IMR-90 (cell line): ENCODE data around the gene TP63. TPM values are rescaled to one million over a fixed set of nuclear protein-coding genes. Genes with fewer than 3 reads are reported as not detected.

ENCODE experiments used
- ATAC-seq: fragments of 200-7000 bp; cut with Tn5 transposase; 2 replicates; pipeline ENCODE4 v1.9.1; 2020; ENCODE audit warnings: low read depth, mild to moderate bottlenecking, moderate library complexity
- BruUV-seq: library from RNA; stranded (reverse); fragments of 400-500 nt; replicated peaks from 2 replicates; lab custom pipeline; 2021; lab: Mats Ljungman, UMichigan
- CTCF ChIA-PET: fragments of 300-600 bp; formaldehyde crosslinking; extraction: SDS; loops from one replicate; lab custom pipeline; 2021; ENCODE audit warnings: antibody characterized with exemption; lab: Yijun Ruan, JAX
- POLR2A ChIA-PET: fragments of 300-600 bp; sonication (Branson Sonifier 250); formaldehyde crosslinking; loops from one replicate; lab custom pipeline; 2022; ENCODE audit warnings: antibody characterized with exemption; ENCODE audit not compliant: unreplicated experiment; lab: Charles Lee
- DNase-seq: peaks from one replicate; pipeline ENCODE4 v3.0.0; 2013
- H2AFZ ChIP-seq: replicated peaks from 2 replicates; pipeline ENCODE3; 2013; ENCODE audit warnings: low read length, mild to moderate bottlenecking; ENCODE audit not compliant: poor library complexity
- H2AK5ac ChIP-seq: 2 replicates; pipeline ENCODE4 v1.6.1; 2013; ENCODE audit warnings: low read depth, low read length, inconsistent platforms
- H2AK9ac ChIP-seq: replicated peaks from 2 replicates; pipeline ENCODE3; 2013; ENCODE audit warnings: mild to moderate bottlenecking, low read depth, low read length, moderate library complexity; ENCODE audit not compliant: poor library complexity
- H2BK120ac ChIP-seq: 2 replicates; pipeline ENCODE4 v1.6.1; 2013; ENCODE audit warnings: low read depth, low read length, inconsistent platforms
- H2BK15ac ChIP-seq: 3 replicates; pipeline ENCODE4 v1.6.1; 2013; ENCODE audit warnings: low read depth, low read length, inconsistent platforms
- H2BK20ac ChIP-seq: 2 replicates; pipeline ENCODE4 v1.6.1; 2013; ENCODE audit warnings: low read depth, mild to moderate bottlenecking, inconsistent platforms, low read length, moderate library complexity
- H2BK5ac ChIP-seq: 2 replicates; pipeline ENCODE4 v1.6.1; 2013; ENCODE audit warnings: mild to moderate bottlenecking, low read depth, low read length, inconsistent platforms; ENCODE audit not compliant: poor library complexity, severe bottlenecking
- H3K14ac ChIP-seq: replicated peaks from 2 replicates; pipeline ENCODE4 v1.6.1; 2013; ENCODE audit warnings: low read depth, low read length, inconsistent platforms
- H3K18ac ChIP-seq: 2 replicates; pipeline ENCODE4 v1.6.1; 2013; ENCODE audit warnings: low read depth, low read length, control low read depth
- H3K23ac ChIP-seq: 2 replicates; pipeline ENCODE4 v1.6.1; 2013; ENCODE audit warnings: low read depth, low read length, inconsistent platforms
- H3K27ac ChIP-seq: 2 replicates; pipeline ENCODE4 v1.5.1; 2013; ENCODE audit warnings: mild to moderate bottlenecking, control low read depth, low read length; ENCODE audit not compliant: insufficient read depth
- H3K27me3 ChIP-seq: 2 replicates; pipeline ENCODE4 v1.6.1; 2013; ENCODE audit warnings: low read length; ENCODE audit not compliant: control insufficient read depth, insufficient read depth
- H3K36me3 ChIP-seq: 2 replicates; pipeline ENCODE4 v1.6.1; 2013; ENCODE audit warnings: low read length, mixed read lengths; ENCODE audit not compliant: control insufficient read depth, insufficient read depth
- H3K4ac ChIP-seq: 2 replicates; pipeline ENCODE4 v1.6.1; 2013; ENCODE audit warnings: low read depth, low read length, inconsistent platforms
- H3K4me1 ChIP-seq: 2 replicates; pipeline ENCODE4 v1.6.1; 2013; ENCODE audit warnings: low read length, mixed read lengths; ENCODE audit not compliant: control insufficient read depth, insufficient read depth
- H3K4me2 ChIP-seq: 2 replicates; pipeline ENCODE4 v1.6.1; 2013; ENCODE audit warnings: low read depth, mild to moderate bottlenecking, control low read depth, low read length, moderate library complexity
- H3K4me3 ChIP-seq: 2 replicates; pipeline ENCODE4 v1.5.1; 2013; ENCODE audit warnings: low read depth, mild to moderate bottlenecking, control low read depth, low read length, moderate library complexity; ENCODE audit not compliant: insufficient read depth
- H3K56ac ChIP-seq: 2 replicates; pipeline ENCODE4 v1.6.1; 2013; ENCODE audit warnings: low read length, inconsistent platforms; ENCODE audit not compliant: insufficient read depth; ENCODE audit errors: extremely low read depth
- H3K79me1 ChIP-seq, 2 experiments: 2 replicates each; pipeline ENCODE4 v1.6.1; 2013; ENCODE audit warnings: low read length in 2 of 2, inconsistent platforms in 1 of 2, low read depth in 1 of 2
- H3K9ac ChIP-seq: 2 replicates; pipeline ENCODE4 v1.6.1; 2013; ENCODE audit warnings: low read depth, low read length, control low read depth
- H3K9me1 ChIP-seq: 2 replicates; pipeline ENCODE4 v1.6.1; 2013; ENCODE audit warnings: low read length, inconsistent platforms; ENCODE audit not compliant: insufficient read depth
- H3K9me3 ChIP-seq: 2 replicates; pipeline ENCODE4 v1.6.1; 2013; ENCODE audit warnings: low read length; ENCODE audit not compliant: control insufficient read depth, insufficient read depth
- H4K20me1 ChIP-seq: 2 replicates; pipeline ENCODE4 v1.6.1; 2013; ENCODE audit warnings: low read length, inconsistent platforms; ENCODE audit not compliant: insufficient read depth
- H4K5ac ChIP-seq: 2 replicates; pipeline ENCODE4 v1.6.1; 2013; ENCODE audit warnings: mild to moderate bottlenecking, low read depth, low read length, control low read depth
- H4K8ac ChIP-seq, 2 experiments: 2 replicates each; pipeline ENCODE4 v1.6.1; 2013; ENCODE audit warnings: low read depth in 2 of 2, low read length in 2 of 2, control low read depth in 1 of 2, inconsistent platforms in 1 of 2
- H4K91ac ChIP-seq: 2 replicates; pipeline ENCODE4 v1.6.1; 2013; ENCODE audit warnings: low read depth, low read length, inconsistent platforms; ENCODE audit not compliant: insufficient read depth
- BHLHE40 ChIP-seq: fragments of 150-350 bp; IDR thresholded peaks from 2 replicates; pipeline ENCODE4 v1.6.1; 2016; ENCODE audit warnings: mild to moderate bottlenecking, low read depth, low read length
- CEBPB ChIP-seq: IDR thresholded peaks from 2 replicates; pipeline ENCODE4 v1.6.1; 2012; ENCODE audit warnings: low read depth, low read length, improper control_type of control experiment
- CHD1 ChIP-seq: IDR thresholded peaks from 2 replicates; pipeline ENCODE4 v1.6.1; 2012; ENCODE audit warnings: low read depth, low read length, improper control_type of control experiment
- FOS ChIP-seq: fragments of 150-350 bp; IDR thresholded peaks from 2 replicates; pipeline ENCODE4 v1.6.1; 2016; ENCODE audit warnings: low read depth, low read length
- MAFK ChIP-seq: IDR thresholded peaks from 2 replicates; pipeline ENCODE4 v1.6.1; 2012; ENCODE audit warnings: low read depth, low read length, improper control_type of control experiment
- MAZ ChIP-seq: IDR thresholded peaks from 2 replicates; pipeline ENCODE4 v1.6.1; 2012; ENCODE audit warnings: low read depth, mild to moderate bottlenecking, low read length, improper control_type of control experiment, moderate library complexity, borderline replicate concordance
- MXI1 ChIP-seq: IDR thresholded peaks from 2 replicates; pipeline ENCODE4 v1.6.1; 2012; ENCODE audit warnings: low read depth, mild to moderate bottlenecking, low read length, moderate library complexity, borderline replicate concordance
- NFE2L2 ChIP-seq: fragments of 150-350 bp; IDR thresholded peaks from 2 replicates; pipeline ENCODE4 v1.6.1; 2016; ENCODE audit warnings: low read depth, mild to moderate bottlenecking, low read length
- POLR2A ChIP-seq: IDR thresholded peaks from 2 replicates; pipeline ENCODE4 v1.6.1; 2012; ENCODE audit warnings: mild to moderate bottlenecking, low read depth, low read length
- RAD21 ChIP-seq: IDR thresholded peaks from 2 replicates; pipeline ENCODE4 v1.6.1; 2012; ENCODE audit warnings: low read length, improper control_type of control experiment
- RCOR1 ChIP-seq: IDR thresholded peaks from 2 replicates; pipeline ENCODE4 v1.6.1; 2012; ENCODE audit warnings: mild to moderate bottlenecking, low read length, improper control_type of control experiment; ENCODE audit not compliant: insufficient replicate concordance
- RFX5 ChIP-seq: IDR thresholded peaks from 2 replicates; pipeline ENCODE4 v1.8.0; 2012; ENCODE audit warnings: low read depth, mild to moderate bottlenecking, low read length, moderate library complexity
- SMC3 ChIP-seq: fragments of 150-350 bp; IDR thresholded peaks from 2 replicates; pipeline ENCODE4 v1.6.1; 2016; ENCODE audit warnings: low read depth, mild to moderate bottlenecking, antibody characterized with exemption, low read length, moderate library complexity
- WGBS, 2 experiments: methylation state at CpG; one replicate each; pipeline versions ENCODE4 v1.1.5 to v1.1.7; 2013; ENCODE audit warnings: missing lambda C conversion rate in 2 of 2; ENCODE audit not compliant: insufficient read length in 1 of 2; ENCODE audit errors: extremely low coverage in 2 of 2; 5-methylcytosine and 5-hydroxymethylcytosine counted together
- dilution Hi-C: fragments of 300-500 bp; cut with HindIII; formaldehyde crosslinking; loops from one replicate; pipeline ENCODE4 v1.14.3; 2018; ENCODE audit warnings: low sequenced_read_pairs; ENCODE audit not compliant: unreplicated experiment
- in situ Hi-C: fragments of 300-500 bp; cut with MboI; formaldehyde crosslinking; loops from 3 replicates; pipeline ENCODE4 v1.14.3; 2019; ENCODE audit warnings: low sequenced_read_pairs, inconsistent platforms, mixed read lengths
- intact Hi-C: fragments of 100-400 bp; cut with micrococcal nuclease; formaldehyde crosslinking; loops from 2 replicates; pipeline ENCODE4 v1.10.0; 2022
- polyA plus RNA-seq, 3 experiments: library from polyadenylated mRNA; depleted of rRNA; stranded (reverse); fragments of >200 nt; gene quantifications; 2 replicates each; pipeline ENCODE4 v1.2.3, GENCODE V29; 2012; ENCODE audit warnings: low replicate concordance in 1 of 3
- total RNA-seq: library from RNA; depleted of rRNA; stranded (reverse); fragments of >200 nt; gene quantifications from 2 replicates; pipeline ENCODE4 v1.2.3, GENCODE V29; 2012
- TF ChIP-seq, protein P1 (sequence below): fragments of 150-350 bp; IDR thresholded peaks from 2 replicates; pipeline ENCODE4 v1.6.1; 2017; ENCODE audit warnings: mild to moderate bottlenecking, antibody characterized with exemption, low read length, low read depth
- TF ChIP-seq, protein P2 (sequence below): fragments of 150-350 bp; IDR thresholded peaks from 2 replicates; pipeline ENCODE4 v1.6.1; 2016; ENCODE audit warnings: low read depth, mild to moderate bottlenecking, low read length, moderate library complexity, borderline replicate concordance
- TF ChIP-seq, protein P3 (sequence below): conservative IDR thresholded peaks from 2 replicates; pipeline ENCODE4 v1.5.1; 2012; ENCODE audit warnings: mild to moderate bottlenecking, low read depth, low read length, improper control_type of control experiment

Gene TP63
- total and polyA plus RNA-seq, 2 of the 4 experiments (the other 2 are of a cell fraction): not detected

DNA sequence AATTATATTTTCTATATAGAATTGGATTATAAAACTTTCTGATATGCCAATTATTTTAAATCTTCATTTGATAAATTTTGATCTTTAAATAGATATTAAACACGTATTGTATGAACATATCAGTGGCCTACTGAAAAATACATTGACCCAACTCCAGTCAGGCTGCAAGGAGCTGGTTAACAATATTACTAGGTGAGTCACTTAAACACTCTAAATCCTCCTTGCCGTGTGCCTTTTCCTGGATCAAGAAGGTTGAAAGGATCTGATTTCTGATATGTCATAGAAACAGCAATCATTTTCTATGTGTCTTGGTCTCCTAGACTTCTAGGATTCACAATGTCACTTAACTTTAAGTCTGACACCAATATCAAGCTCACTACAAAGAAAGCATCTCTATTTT is 123.2 kb downstream of the TP63 start:
- no peaks in the 10 kb centered on the region for H3K9me1 ChIP-seq
- H3K27me3 ChIP-seq: no peaks in the 10 kb centered on the region
- DNase-seq (no peak), ATAC-seq (no peak)
- no peak overlapping the region for H4K8ac ChIP-seq
- no peaks in the 10 kb centered on the region for H3K36me3 ChIP-seq
- CTCF ChIA-PET: no interaction called here
- H2BK15ac ChIP-seq: no peak overlapping the region
- H3K79me1 ChIP-seq: no peaks in the 10 kb centered on the region
- H3K4me3 ChIP-seq: no peak overlapping the region
- no peak overlapping the region for H3K14ac ChIP-seq
- TF ChIP-seq MXI1 (no peak), BHLHE40 (no peak), MAFK (no peak), FOS (no peak), CHD1 (no peak), RFX5 (no peak), CEBPB (no peak), RCOR1 (no peak), NFE2L2 (no peak), MAZ (no peak), POLR2A (no peak), SMC3 (no peak), RAD21 (no peak)
- TF ChIP-seq, protein P1, sequence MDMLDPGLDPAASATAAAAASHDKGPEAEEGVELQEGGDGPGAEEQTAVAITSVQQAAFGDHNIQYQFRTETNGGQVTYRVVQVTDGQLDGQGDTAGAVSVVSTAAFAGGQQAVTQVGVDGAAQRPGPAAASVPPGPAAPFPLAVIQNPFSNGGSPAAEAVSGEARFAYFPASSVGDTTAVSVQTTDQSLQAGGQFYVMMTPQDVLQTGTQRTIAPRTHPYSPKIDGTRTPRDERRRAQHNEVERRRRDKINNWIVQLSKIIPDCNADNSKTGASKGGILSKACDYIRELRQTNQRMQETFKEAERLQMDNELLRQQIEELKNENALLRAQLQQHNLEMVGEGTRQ: no peak
- TF ChIP-seq, protein P2, sequence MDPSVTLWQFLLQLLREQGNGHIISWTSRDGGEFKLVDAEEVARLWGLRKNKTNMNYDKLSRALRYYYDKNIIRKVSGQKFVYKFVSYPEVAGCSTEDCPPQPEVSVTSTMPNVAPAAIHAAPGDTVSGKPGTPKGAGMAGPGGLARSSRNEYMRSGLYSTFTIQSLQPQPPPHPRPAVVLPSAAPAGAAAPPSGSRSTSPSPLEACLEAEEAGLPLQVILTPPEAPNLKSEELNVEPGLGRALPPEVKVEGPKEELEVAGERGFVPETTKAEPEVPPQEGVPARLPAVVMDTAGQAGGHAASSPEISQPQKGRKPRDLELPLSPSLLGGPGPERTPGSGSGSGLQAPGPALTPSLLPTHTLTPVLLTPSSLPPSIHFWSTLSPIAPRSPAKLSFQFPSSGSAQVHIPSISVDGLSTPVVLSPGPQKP: no peak
- TF ChIP-seq, protein P3, sequence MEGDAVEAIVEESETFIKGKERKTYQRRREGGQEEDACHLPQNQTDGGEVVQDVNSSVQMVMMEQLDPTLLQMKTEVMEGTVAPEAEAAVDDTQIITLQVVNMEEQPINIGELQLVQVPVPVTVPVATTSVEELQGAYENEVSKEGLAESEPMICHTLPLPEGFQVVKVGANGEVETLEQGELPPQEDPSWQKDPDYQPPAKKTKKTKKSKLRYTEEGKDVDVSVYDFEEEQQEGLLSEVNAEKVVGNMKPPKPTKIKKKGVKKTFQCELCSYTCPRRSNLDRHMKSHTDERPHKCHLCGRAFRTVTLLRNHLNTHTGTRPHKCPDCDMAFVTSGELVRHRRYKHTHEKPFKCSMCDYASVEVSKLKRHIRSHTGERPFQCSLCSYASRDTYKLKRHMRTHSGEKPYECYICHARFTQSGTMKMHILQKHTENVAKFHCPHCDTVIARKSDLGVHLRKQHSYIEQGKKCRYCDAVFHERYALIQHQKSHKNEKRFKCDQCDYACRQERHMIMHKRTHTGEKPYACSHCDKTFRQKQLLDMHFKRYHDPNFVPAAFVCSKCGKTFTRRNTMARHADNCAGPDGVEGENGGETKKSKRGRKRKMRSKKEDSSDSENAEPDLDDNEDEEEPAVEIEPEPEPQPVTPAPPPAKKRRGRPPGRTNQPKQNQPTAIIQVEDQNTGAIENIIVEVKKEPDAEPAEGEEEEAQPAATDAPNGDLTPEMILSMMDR: no peak
- in situ Hi-C loops: no loop called here
- POLR2A ChIA-PET: no interaction called here
- H3K56ac ChIP-seq: no peak overlapping the region
- H4K91ac ChIP-seq: no peak overlapping the region
- no peaks in the 10 kb centered on the region for H3K9me3 ChIP-seq
- H3K9ac ChIP-seq: no peak overlapping the region
- no peak overlapping the region for H3K27ac ChIP-seq
- BruUV-seq: no TSS peak
- no CpG with 5 or more reads among the region's 2 CpGs for WGBS, 2 experiments
- no peak overlapping the region for H3K4me2 ChIP-seq
- no peak overlapping the region for H4K5ac ChIP-seq
- H3K4me1 ChIP-seq: no peaks in the 10 kb centered on the region
- H2AFZ ChIP-seq: no peak overlapping the region
- H2BK5ac ChIP-seq: no peak overlapping the region
- H2AK5ac ChIP-seq: no peak overlapping the region
- no peak overlapping the region for H2AK9ac ChIP-seq
- no peak overlapping the region for H3K23ac ChIP-seq
- H2BK120ac ChIP-seq: no peak overlapping the region
- H4K20me1 ChIP-seq: no peaks in the 10 kb centered on the region
- H2BK20ac ChIP-seq: no peak overlapping the region
- dilution Hi-C loops: no loop called here
- intact Hi-C loops: no loop called here
- H3K18ac ChIP-seq: no peak overlapping the region
- no peak overlapping the region for H3K4ac ChIP-seq
